Measurements from ENCODE around the gene LAMC1.

Gene LAMC1

DNA sequence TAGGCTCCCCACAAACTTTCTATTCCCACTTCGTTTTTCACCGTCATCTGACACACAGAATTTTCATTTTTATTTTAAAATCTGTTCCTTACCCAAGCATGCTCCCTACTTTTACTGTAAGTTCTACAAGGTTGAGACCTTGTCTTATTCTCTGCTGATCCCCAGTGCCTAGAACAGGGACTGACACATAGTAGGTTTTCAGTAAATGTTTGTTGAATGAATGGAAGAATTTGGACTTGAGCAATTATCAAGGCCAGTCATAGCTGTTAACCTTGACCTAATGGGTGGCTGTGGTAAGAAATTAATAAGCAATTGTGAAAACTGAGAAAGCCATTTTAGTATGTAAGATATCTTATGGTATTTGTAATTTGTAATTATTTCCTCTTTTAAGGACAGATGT lies 71.1 kb downstream of the LAMC1 start:
- TF ChIP-seq, protein P1, sequence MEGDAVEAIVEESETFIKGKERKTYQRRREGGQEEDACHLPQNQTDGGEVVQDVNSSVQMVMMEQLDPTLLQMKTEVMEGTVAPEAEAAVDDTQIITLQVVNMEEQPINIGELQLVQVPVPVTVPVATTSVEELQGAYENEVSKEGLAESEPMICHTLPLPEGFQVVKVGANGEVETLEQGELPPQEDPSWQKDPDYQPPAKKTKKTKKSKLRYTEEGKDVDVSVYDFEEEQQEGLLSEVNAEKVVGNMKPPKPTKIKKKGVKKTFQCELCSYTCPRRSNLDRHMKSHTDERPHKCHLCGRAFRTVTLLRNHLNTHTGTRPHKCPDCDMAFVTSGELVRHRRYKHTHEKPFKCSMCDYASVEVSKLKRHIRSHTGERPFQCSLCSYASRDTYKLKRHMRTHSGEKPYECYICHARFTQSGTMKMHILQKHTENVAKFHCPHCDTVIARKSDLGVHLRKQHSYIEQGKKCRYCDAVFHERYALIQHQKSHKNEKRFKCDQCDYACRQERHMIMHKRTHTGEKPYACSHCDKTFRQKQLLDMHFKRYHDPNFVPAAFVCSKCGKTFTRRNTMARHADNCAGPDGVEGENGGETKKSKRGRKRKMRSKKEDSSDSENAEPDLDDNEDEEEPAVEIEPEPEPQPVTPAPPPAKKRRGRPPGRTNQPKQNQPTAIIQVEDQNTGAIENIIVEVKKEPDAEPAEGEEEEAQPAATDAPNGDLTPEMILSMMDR (IDR thresholded peaks at IDR 0.05; ENCODE audit: low read depth, low read length), result no peak
- TF ChIP-seq POLR2A (IDR thresholded peaks at IDR 0.05; ENCODE audit: extremely low read depth, insufficient read length) (no peak), MYC (IDR thresholded peaks at IDR 0.05; ENCODE audit: low read depth, low read length) (no peak)
- TF ChIP-seq, protein P2, sequence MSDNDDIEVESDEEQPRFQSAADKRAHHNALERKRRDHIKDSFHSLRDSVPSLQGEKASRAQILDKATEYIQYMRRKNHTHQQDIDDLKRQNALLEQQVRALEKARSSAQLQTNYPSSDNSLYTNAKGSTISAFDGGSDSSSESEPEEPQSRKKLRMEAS (IDR thresholded peaks at IDR 0.05; ENCODE audit: low read depth, low read length), result no peak
- H3K4me3 ChIP-seq (ENCODE audit: low read depth, low read length), result no peak overlapping the region
- no peak for DNase-seq (ENCODE audit: low read depth)

DNA sequence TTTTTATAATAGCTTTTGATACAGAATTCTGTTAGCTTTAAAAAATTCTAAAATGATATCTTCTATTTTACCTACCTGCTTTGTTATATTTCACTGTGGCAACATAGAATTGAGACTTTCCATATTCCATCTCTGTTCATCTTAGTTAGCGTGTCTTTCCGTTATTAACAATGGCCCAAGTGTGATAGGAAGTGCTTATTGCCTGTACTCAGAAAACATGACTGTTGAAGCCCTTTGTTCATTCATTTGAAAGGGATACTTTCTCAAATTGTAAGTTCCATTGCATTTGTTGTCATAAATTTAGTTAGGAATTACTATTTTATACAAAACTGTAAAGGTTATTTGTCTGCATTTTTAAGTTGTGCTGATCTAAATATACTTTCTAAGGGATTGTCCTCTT lies 73.1 kb downstream of the LAMC1 start:
- TF ChIP-seq, protein P1 (IDR thresholded peaks at IDR 0.05; ENCODE audit: low read depth, low read length), result no peak
- TF ChIP-seq MYC (IDR thresholded peaks at IDR 0.05; ENCODE audit: low read depth, low read length) (no peak), POLR2A (IDR thresholded peaks at IDR 0.05; ENCODE audit: extremely low read depth, insufficient read length) (no peak)
- TF ChIP-seq, protein P2 (IDR thresholded peaks at IDR 0.05; ENCODE audit: low read depth, low read length), result no peak
- no peak overlapping the region for H3K4me3 ChIP-seq (ENCODE audit: low read depth, low read length)
- no peak for DNase-seq (ENCODE audit: low read depth)

DNA sequence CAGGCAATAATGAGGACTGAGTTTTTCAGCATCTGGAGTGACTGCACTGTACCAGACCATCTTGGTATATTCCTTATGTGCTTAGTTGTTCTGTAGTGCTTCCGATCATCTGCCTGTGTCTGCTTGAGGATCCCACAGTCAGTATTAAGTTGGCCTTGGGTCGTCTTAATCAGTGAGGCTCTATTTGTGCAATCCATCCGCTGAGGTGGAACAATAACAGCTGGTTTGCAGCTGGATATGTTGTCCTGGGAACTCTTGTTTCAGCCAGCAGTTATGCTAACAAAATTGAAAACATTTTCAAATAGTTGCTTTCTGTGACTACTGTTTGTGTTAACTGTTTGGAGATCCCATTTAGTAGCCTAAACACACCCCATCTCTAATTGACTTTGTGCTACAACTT lies 73.7 kb downstream of the LAMC1 start:
- DNase-seq (ENCODE audit: low read depth), result no peak
- TF ChIP-seq POLR2A (IDR thresholded peaks at IDR 0.05; ENCODE audit: extremely low read depth, insufficient read length), result no peak
- no peak for TF ChIP-seq MYC (IDR thresholded peaks at IDR 0.05; ENCODE audit: low read depth, low read length)
- TF ChIP-seq, protein P1 (IDR thresholded peaks at IDR 0.05; ENCODE audit: low read depth, low read length), result no peak
- TF ChIP-seq, protein P2 (IDR thresholded peaks at IDR 0.05; ENCODE audit: low read depth, low read length), result no peak
- no peak overlapping the region for H3K4me3 ChIP-seq (ENCODE audit: low read depth, low read length)

DNA sequence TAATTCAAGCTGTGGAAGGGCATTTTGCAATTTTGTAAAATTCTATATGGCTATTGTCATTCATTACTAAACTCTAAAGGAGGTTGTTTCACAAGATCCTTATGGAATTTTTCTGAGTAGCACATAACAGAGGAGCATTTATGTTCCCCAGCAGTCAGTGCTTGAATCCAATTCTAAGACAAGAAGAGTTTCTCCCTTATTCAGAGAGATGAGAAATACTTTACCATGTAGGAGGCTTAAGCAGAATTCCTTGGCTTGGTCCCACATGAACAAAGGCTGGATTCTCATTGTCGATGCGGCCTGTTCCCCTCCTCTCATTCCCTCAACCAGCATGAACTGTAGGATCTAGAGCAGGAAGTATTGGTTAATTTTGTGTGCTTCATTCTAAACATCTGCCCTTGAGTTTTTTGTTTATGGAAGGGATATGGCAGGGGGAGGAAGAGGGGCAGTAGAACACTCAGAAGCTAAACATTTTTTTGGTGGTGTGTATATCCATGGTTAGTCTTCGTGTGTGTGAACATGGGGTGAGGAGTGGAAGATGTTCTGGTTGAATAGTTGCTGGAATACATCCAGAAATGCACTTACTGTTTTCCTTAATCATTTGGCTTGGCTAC lies 74.3 kb downstream of the LAMC1 start:
- no peak for DNase-seq (ENCODE audit: low read depth)
- TF ChIP-seq, protein P1 (IDR thresholded peaks at IDR 0.05; ENCODE audit: low read depth, low read length), result no peak
- TF ChIP-seq POLR2A (IDR thresholded peaks at IDR 0.05; ENCODE audit: extremely low read depth, insufficient read length) (no peak), MYC (IDR thresholded peaks at IDR 0.05; ENCODE audit: low read depth, low read length) (no peak)
- H3K4me3 ChIP-seq (ENCODE audit: low read depth, low read length), result no peak overlapping the region

DNA sequence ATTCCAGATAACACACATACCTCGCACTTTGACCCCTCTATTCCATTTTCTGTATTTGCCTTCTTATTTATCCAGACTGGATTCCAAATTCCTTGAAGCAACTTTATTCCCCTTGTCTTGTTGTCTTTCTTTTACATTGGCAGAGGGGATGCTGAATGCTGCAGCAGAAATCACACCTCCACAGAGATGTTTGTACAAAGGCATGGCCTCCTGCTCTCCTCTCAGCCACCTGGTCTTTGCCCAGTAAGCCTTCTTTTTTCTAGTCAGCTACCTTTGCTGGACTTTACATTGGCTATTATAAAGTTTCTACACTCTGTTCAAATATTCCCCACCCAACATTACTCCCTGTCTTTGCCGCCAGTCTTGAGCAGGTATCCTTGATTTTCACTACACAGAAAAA lies 75.1 kb downstream of the LAMC1 start:
- H3K4me3 ChIP-seq (ENCODE audit: low read depth, low read length), result no peak overlapping the region
- DNase-seq (ENCODE audit: low read depth), result no peak
- TF ChIP-seq, protein P2 (IDR thresholded peaks at IDR 0.05; ENCODE audit: low read depth, low read length), result no peak
- TF ChIP-seq POLR2A (IDR thresholded peaks at IDR 0.05; ENCODE audit: extremely low read depth, insufficient read length), result no peak
- TF ChIP-seq MYC (IDR thresholded peaks at IDR 0.05; ENCODE audit: low read depth, low read length), result no peak
- TF ChIP-seq, protein P1 (IDR thresholded peaks at IDR 0.05; ENCODE audit: low read depth, low read length), result no peak
